ENCODE results near the gene ILK.
A peak's percentile ranks its signal among the peaks of the same experiment; 100 is the strongest.

GRCh38 chr11:6603287-6604080, at the start of gene ILK, which contains the start of gene RRP8:
- TF ChIP-seq POLR2A (IDR thresholded peaks at IDR 0.05) (peak; percentile 85), CTCF (IDR thresholded peaks at IDR 0.05) (peak in 2 of 3 donors; percentile 47 to 56), EP300 (IDR thresholded peaks at IDR 0.05) (no peak)
